ENCODE data around the gene LNPEP. TPM values are rescaled to one million over a fixed set of nuclear protein-coding genes. Genes with fewer than 3 reads are reported as not detected.

LNPEP gene
- total and polyA plus RNA-seq, 10 of the 15 experiments (the other 5 are each of a cell fraction or from before 2014, with no cell fraction given) = 5.6 to 54.9 (median 25.0) TPM

DNA sequence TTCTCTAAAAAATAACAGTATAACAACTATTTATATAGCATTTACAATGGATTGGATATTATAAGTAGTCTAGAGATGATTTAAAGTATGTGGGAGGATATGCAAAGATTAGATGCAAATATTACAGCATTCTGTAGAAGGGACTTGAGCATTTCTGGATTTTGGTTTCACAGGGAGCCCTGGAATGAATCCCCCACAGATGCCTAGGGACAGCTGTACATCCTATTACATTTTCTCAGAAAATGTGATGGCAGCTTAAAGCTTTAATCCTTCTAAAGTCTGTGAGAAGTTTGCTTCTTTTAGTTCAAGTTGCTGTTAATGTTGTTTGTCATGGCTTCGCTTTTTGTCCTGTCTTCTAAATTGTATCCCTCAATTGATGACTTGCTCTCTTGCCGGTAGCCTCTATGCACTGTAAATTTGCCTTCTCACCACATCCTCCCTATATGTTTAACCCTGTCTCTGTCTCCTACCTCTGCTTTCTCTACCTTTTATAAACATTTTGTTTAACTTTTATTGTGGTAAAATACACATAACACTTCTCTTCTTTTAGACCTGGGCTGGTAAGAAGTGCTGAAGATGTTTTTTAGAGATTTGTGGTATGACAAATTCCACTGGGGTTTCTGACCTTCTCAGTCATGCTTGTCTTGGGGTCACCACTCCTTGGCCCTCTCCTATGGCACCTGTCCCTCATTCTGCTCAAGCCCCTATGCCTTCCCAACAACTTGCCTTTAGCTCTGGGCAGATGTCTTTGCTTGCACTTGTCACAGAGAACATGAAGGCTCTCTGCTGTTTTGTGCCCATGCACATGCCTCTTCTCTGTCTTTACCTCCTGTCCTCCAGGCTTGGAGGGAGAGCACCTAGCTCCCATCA lies 37.9 kb downstream of the LNPEP start (continued):
- TF ChIP-seq YY1 (IDR thresholded peaks at IDR 0.05; ENCODE audit: low read depth, low read length) (no peak), JUND (IDR thresholded peaks at IDR 0.05; ENCODE audit: low read depth, low read length) (no peak), ASH2L (IDR thresholded peaks at IDR 0.05; ENCODE audit: borderline replicate concordance, low read depth) (no peak), SPI1 (IDR thresholded peaks at IDR 0.05; ENCODE audit: borderline replicate concordance, insufficient read depth, low read depth, low read length) (no peak), WRNIP1 (IDR thresholded peaks at IDR 0.05; ENCODE audit: borderline replicate concordance, low read depth, low read length) (no peak), NRF1 (conservative IDR thresholded peaks at IDR 0.05; ENCODE audit: low read depth, low read length) (no peak)
- TF ChIP-seq, protein P1, sequence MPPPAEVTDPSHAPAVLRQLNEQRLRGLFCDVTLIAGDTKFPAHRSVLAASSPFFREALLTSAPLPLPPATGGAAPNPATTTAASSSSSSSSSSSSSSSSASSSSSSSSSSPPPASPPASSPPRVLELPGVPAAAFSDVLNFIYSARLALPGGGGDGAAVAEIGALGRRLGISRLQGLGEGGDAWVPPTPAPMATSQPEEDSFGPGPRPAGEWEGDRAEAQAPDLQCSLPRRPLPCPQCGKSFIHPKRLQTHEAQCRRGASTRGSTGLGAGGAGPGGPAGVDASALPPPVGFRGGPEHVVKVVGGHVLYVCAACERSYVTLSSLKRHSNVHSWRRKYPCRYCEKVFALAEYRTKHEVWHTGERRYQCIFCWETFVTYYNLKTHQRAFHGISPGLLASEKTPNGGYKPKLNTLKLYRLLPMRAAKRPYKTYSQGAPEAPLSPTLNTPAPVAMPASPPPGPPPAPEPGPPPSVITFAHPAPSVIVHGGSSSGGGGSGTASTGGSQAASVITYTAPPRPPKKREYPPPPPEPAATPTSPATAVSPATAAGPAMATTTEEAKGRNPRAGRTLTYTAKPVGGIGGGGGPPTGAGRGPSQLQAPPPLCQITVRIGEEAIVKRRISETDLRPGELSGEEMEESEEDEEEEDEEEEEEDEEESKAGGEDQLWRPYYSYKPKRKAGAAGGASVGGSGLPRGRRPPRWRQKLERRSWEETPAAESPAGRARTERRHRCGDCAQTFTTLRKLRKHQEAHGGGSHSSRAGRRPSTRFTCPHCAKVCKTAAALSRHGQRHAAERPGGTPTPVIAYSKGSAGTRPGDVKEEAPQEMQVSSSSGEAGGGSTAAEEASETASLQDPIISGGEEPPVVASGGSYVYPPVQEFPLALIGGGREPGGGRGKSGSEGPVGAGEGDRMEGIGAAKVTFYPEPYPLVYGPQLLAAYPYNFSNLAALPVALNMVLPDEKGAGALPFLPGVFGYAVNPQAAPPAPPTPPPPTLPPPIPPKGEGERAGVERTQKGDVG (CRISPR knock-in tag; IDR thresholded peaks at IDR 0.05) = no peak
- TF ChIP-seq, protein P2, sequence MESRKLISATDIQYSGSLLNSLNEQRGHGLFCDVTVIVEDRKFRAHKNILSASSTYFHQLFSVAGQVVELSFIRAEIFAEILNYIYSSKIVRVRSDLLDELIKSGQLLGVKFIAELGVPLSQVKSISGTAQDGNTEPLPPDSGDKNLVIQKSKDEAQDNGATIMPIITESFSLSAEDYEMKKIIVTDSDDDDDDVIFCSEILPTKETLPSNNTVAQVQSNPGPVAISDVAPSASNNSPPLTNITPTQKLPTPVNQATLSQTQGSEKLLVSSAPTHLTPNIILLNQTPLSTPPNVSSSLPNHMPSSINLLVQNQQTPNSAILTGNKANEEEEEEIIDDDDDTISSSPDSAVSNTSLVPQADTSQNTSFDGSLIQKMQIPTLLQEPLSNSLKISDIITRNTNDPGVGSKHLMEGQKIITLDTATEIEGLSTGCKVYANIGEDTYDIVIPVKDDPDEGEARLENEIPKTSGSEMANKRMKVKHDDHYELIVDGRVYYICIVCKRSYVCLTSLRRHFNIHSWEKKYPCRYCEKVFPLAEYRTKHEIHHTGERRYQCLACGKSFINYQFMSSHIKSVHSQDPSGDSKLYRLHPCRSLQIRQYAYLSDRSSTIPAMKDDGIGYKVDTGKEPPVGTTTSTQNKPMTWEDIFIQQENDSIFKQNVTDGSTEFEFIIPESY (IDR thresholded peaks at IDR 0.05) = no peak
- TF ChIP-seq, protein P3, sequence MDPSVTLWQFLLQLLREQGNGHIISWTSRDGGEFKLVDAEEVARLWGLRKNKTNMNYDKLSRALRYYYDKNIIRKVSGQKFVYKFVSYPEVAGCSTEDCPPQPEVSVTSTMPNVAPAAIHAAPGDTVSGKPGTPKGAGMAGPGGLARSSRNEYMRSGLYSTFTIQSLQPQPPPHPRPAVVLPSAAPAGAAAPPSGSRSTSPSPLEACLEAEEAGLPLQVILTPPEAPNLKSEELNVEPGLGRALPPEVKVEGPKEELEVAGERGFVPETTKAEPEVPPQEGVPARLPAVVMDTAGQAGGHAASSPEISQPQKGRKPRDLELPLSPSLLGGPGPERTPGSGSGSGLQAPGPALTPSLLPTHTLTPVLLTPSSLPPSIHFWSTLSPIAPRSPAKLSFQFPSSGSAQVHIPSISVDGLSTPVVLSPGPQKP (IDR thresholded peaks at IDR 0.05; ENCODE audit: low read depth, low read length) = no peak

Data from GM12878 (cell line).